ENCODE data around the gene NXNL1.

- no peak for TF ChIP-seq CTCF (IDR thresholded peaks at IDR 0.05)
- no peak for TF ChIP-seq EP300 (IDR thresholded peaks at IDR 0.05)
- TF ChIP-seq POLR2A (IDR thresholded peaks at IDR 0.05): no peak
Observed at GRCh38 chr19:17491287-17491686, 30.6 kb upstream of the NXNL1 start.
